GM10266 (cell line): Measurements from ENCODE around the gene NELL1.

Experiments
- DNase-seq: peaks from one replicate; pipeline ENCODE4 v3.0.0; 2012; ENCODE audit errors: extremely low spot score
- CTCF ChIP-seq: IDR thresholded peaks from 2 replicates; pipeline ENCODE4 v1.5.1; 2012; ENCODE audit warnings: mild to moderate bottlenecking, low read depth; ENCODE audit not compliant: control insufficient read depth, insufficient read depth; ENCODE audit errors: missing control alignments

Gene NELL1

GRCh38 chr11:21148376-21148775, 479.0 kb downstream of the NELL1 start:
- TF ChIP-seq CTCF: no peak
- DNase-seq: no peak

- no peak for TF ChIP-seq CTCF
- no peak for DNase-seq
Measured at GRCh38 chr11:21160140-21160539, 490.8 kb downstream of the NELL1 start.

- no peak for TF ChIP-seq CTCF
- no peak for DNase-seq
Measured at GRCh38 chr11:21169639-21170038, 500.3 kb downstream of the NELL1 start.

GRCh38 chr11:21173476-21173875, 504.1 kb downstream of the NELL1 start:
- no peak for TF ChIP-seq CTCF
- DNase-seq: no peak

GRCh38 chr11:21174781-21175180, 505.4 kb downstream of the NELL1 start:
- no peak for DNase-seq
- no peak for TF ChIP-seq CTCF

- no peak for TF ChIP-seq CTCF
- DNase-seq: no peak
Measured at GRCh38 chr11:21177379-21177778, 508.0 kb downstream of the NELL1 start.

GRCh38 chr11:21179770-21180169, 510.4 kb downstream of the NELL1 start:
- TF ChIP-seq CTCF: no peak
- no peak for DNase-seq

GRCh38 chr11:21180182-21180581, 510.8 kb downstream of the NELL1 start:
- no peak for TF ChIP-seq CTCF
- no peak for DNase-seq
